Cardiac fibroblast (primary cell): ENCODE data around the gene MT1G.

Experiments used
- DNase-seq, 2 donors: peaks; one replicate each; pipeline versions ENCODE4 v3.0.0 to v3.0.0-alpha.2; 2010; ENCODE audit warnings: low read depth in 2 of 2
- H3K4me3 ChIP-seq, 2 donors: replicated peaks in 1 of 2; 1 replicate in 1 of 2; 2 replicates in 1 of 2; pipeline ENCODE4 v1.5.1; 2011; ENCODE audit warnings: low read depth in 2 of 2, low read length in 2 of 2, mild to moderate bottlenecking in 2 of 2, moderate library complexity in 1 of 2
- CTCF ChIP-seq: IDR thresholded peaks from one replicate; pipeline ENCODE4 v1.5.1; 2011; ENCODE audit warnings: low read depth, mild to moderate bottlenecking, low read length, inconsistent platforms

Gene MT1G

GRCh38 chr16:56630134-56630533 lies 37.7 kb downstream of the MT1G start:
- no peak for TF ChIP-seq CTCF
- H3K4me3 ChIP-seq = no peak overlapping the region
- DNase-seq = no peak

GRCh38 chr16:56629531-56629930 lies 38.3 kb downstream of the MT1G start:
- no peak for DNase-seq
- no peak overlapping the region for H3K4me3 ChIP-seq
- TF ChIP-seq CTCF = no peak

- no peak overlapping the region for H3K4me3 ChIP-seq
- no peak for TF ChIP-seq CTCF
- DNase-seq = peak in 1 of 2 donors; percentile 51
These were observed 39.1 kb downstream of the MT1G start for GRCh38 chr16:56628486-56629350.

- TF ChIP-seq CTCF = no peak
- no peak for DNase-seq
- peak overlapping the region; percentile 47 to 67 for H3K4me3 ChIP-seq
These were observed 41.2 kb downstream of the MT1G start for GRCh38 chr16:56626685-56627084.

- peak; percentile 85 to 87 for DNase-seq
- no peak for TF ChIP-seq CTCF
- peak overlapping the region; percentile 47 to 67 for H3K4me3 ChIP-seq
These were observed 41.8 kb downstream of the MT1G start for GRCh38 chr16:56625943-56626654.

- peak; percentile 84 to 86 for DNase-seq
- peak within 1 kb of the TSS; percentile 59 to 67 for H3K4me3 ChIP-seq
- no peak for TF ChIP-seq CTCF
These were observed 42.5 kb downstream of the MT1G start, which contains the start of gene MT1E for GRCh38 chr16:56625140-56625942. MT1E (plus strand) TSS chr16:56625781; CDS start chr16:56625852, 71 bp downstream.
